Right hindlimb (tissue), 1 donor: Measurements from ENCODE around the gene PSMD8.
A peak's percentile ranks its signal among the peaks of the same experiment; 100 is the strongest.
"Not testable (repeated sequence)": the region's sequence is repeated elsewhere in the genome, so short reads cannot be mapped to it uniquely, and the experiment has no call there.

Experiments
- DNase-seq: peaks from one replicate; pipeline ENCODE4 v3.0.0-alpha.2; 2018

The PSMD8 gene

DNA sequence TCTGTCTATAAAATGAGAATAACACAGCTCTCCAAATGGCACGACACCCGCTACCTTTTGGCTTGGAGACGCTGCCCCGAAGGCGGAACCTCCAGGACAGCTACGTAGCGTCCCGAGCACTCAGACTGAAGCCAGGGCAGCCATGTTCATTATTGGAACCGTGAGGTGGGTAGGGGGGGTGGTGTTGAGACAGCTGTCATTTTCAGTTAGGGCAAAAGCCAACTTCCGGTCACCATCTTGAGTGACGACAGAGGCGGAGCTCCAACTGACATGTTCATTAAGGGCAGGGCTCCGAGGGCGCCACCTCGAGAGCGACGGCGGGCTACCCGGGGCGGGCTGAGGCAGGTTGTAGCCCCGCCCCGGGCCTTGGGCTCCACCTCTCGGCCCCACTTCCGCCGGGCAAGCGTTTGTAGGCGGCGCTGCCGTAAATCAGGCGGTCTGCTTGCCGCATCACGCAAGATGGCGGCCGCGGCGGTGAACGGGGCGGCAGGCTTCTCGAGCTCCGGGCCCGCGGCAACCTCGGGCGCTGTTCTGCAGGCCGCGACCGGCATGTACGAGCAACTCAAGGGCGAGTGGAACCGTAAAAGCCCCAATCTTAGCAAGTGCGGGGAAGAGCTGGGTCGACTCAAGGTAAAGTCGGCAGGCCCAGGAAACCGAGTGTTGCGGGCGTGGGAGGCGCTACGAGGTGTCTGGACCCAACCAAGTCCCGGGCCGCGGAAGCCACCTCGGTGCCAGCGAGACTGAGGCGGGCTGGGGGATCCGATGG is at the start of gene PSMD8:
TSS of gene PSMD8 (plus strand) at position 240 of the 766 bp plus-strand sequence. CDS start at position 271, 31 bp downstream.
- DNase-seq, result peak; percentile 99

DNA sequence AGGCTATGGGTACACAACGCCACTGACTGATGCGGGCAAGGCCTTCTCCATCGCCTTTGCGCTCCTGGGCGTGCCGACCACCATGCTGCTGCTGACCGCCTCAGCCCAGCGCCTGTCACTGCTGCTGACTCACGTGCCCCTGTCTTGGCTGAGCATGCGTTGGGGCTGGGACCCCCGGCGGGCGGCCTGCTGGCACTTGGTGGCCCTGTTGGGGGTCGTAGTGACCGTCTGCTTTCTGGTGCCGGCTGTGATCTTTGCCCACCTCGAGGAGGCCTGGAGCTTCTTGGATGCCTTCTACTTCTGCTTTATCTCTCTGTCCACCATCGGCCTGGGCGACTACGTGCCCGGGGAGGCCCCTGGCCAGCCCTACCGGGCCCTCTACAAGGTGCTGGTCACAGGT is 47.8 kb upstream of the PSMD8 start:
- no peak for DNase-seq

DNA sequence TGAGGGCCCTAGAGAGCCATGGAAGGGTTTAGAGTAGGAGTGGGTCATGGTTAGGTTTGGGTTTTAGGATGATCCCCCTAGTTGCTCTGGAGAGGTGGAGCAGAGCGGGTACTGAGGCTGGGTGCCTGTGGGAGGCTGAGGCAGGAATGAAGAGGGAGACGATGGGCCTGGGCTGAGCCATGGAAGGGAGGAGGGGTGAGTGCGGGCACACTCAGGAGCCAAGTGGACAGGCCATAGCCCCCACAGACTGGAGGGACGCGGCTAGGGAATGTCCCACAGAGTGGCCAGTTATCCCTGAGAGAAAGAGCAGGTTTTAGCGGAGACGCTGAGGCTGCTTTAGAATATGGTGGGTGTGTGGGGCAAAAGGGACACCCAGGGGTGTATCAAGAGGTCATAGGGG is 44.7 kb upstream of the PSMD8 start:
- DNase-seq, result no peak

DNA sequence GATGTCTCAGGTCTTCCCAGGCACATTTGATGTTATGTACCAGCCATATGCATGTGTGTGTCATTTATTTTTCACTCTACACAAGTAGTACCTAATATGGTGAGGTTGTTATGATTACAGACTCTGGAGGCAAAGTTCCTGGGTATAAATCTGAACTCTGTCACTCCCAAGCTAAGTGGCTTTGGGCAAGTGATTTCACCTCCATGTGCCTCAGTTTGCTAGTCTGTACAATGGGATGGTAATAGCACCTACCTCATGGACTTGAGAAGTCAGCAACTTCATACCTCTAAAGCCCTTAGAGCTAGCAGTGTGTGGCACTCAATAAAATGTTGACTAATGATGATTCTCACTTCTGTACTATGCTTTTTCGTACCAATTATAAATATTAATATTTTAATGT is 42.6 kb upstream of the PSMD8 start:
- no peak for DNase-seq

- DNase-seq, result no peak
These were observed 41.1 kb upstream of the PSMD8 start for GRCh38 chr19:38333245-38333644.

GRCh38 chr19:38335949-38336637 is 38.3 kb upstream of the PSMD8 start:
- peak; percentile 97 for DNase-seq

- DNase-seq, result peak; percentile 93
These were observed 37.6 kb upstream of the PSMD8 start for GRCh38 chr19:38336638-38337359.

DNA sequence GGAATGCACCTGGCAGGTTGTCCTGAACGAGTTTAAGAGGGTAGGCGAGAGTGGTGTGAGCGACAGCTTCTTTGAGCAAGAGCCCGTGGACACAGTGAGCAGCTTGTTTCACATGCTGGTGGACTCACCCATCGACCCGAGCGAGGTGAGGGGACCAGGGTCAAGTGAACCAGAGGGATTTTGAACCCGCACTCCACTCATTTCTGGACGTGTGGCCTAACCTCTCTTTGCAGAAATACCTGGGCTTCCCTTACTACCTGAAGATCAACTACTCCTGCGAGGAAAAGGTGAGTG is 37.1 kb upstream of the PSMD8 start:
- no peak for DNase-seq

DNA sequence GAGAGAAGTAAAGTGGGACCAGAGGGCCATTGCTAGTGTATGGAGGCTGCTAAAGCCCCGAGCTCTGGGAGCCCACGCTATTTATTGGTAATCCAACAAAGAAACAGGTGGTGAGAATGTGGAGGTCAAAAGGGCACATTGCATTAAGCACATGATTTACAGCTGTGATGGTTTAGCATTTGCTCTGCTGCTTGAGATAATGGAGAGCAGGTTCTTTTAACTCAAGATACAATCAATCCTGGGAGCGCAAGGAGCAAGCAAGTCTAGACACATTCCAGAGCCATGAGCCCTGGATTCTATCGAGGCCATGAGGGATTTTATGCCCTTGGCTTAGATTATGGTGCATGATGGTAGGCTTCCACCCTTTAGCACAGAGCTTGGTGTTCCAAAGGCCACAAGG is 35.4 kb upstream of the PSMD8 start:
- DNase-seq, result not testable (repeated sequence)

DNA sequence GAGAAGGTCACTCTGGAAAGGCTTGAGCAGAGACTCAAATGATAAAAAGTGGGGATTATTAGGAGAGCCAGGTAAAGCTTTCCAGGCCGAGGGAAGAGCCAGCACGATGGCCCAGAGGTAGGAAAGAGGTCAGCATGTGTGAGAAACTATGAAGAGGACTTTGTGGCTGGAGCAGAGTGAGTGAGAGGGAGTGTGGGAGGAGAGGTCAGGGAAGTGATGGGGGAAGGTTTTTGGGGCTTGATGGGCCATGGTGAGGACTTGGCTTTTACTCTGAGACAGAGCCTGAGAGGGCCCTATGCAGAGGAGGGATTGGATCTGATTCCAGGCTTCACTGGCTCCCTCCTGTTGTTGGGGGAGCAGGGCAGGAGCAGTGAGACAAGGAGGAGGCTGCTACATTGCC is 33.4 kb upstream of the PSMD8 start:
- no peak for DNase-seq

GRCh38 chr19:38346837-38347236 is 27.5 kb upstream of the PSMD8 start:
- DNase-seq, result no peak

GRCh38 chr19:38350883-38351282 is 23.5 kb upstream of the PSMD8 start:
- DNase-seq, result no peak

GRCh38 chr19:38351865-38352395 is 22.4 kb upstream of the PSMD8 start:
- DNase-seq, result no peak

DNA sequence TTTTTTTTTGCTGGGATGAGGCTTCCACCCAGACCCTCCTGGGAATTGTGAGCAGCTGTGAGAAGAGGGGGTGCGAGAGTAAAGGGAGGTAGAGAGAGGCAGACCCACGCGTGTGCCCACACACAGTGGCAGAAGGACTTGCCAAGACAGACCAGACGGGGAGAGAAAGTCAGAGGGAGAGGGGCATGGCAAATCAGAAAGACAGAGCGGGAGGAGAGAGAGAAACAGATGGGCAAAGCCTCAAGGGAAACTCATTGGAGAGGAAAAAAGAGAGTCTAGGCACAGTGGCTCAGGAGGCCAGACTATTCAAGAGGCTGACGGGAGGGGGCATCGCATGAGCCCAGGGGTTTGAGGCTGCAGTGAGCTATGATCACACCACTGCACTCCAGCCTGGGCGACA is 21.8 kb upstream of the PSMD8 start:
- DNase-seq, result no peak

GRCh38 chr19:38355728-38356725 is 18.3 kb upstream of the PSMD8 start:
- DNase-seq, result no peak

GRCh38 chr19:38358071-38358470 is 16.3 kb upstream of the PSMD8 start:
- DNase-seq, result no peak

DNA sequence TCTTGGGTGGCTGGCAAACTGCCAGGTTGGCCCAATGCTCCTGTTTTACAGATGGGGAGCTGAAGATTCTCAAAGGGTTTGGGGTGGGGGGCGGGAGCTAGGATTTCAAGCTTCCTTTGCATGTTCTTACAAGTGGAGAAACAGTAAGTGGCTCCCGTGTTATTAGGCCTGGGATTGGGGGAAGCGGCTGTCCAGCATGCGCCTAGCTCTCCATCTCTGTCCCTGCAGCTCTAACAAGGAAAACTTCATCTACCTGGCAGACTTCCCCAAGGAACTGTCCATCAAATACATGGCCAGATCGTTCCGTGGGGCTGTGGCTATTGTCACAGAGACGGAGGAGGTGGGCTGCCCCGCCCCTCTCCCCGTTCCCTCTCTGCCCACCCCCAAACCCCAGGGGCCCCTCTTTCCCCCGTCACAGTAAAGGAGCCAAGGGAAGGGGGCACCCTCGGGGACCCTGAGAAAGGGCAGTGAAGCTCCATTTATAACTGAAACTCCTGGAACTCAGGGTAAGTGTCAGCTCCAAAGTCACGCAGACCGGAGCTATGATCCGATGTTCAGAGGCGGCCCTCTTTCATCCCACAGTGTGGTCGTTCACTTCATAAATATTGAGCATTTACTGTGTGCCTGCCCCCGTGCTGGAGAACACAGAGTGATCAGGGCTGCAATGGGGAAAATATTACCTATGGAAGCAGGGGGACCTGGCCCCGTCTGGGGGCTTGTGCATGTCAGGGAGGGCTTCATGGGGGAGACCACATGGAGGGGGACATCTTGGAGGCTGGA is 14.9 kb upstream of the PSMD8 start:
- no peak for DNase-seq

DNA sequence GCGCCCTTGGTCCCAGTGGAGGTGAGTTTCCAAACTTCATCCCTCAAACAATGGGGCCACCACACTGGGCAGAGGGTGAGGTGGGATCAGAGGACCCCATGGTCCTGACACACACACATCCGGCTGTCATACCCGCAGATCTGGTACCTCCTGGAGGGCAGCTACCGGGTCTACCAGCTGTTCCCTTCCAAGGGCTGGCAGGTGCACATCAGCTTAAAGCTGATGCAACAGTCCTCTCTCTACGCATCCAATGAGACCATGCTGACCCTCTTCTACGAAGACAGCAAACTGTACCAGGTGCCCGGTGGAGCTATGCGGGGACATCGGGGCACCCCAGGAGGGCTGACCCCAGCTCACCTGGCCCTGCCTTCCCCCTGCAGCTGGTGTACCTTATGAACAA is 14.0 kb upstream of the PSMD8 start:
- no peak for DNase-seq

DNA sequence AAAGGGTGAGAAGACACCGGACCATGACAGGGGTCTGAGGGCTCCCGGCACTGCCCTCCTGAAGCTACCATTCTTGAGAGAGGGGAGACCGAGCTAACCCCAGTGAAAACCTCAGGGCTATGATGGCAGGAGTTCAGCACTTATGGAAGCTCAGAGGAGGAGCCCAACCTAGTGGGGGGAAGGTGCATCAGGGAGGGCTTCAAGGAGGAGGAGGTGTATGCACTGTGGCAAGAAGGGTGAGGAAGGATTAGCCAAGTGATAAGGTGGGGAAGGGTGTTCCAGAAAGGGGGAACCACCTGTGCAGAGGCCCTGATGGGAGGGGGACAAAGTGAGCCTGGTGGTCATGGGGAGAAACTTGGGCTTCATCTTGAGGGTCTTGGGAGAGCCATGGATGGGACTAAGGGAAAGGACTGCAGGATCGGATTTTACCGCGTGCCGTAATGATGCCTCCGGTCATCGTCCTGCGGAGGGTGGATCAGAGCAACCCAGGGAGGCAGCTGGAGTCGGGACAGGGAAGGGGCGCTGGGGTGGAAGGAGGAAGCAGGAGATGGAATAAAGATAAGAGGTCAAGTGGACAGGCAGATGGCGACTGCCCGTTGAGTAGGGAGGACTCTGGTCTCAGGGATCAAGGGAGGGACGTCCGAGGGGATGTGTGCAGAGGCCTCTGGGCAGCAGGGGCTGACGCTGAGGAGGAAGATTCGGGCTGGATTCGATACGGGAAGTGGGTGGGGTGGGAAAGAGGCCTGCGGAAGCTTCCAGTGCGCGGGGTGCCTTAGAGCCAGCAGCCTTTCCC is 13.3 kb upstream of the PSMD8 start:
- DNase-seq, result no peak

GRCh38 chr19:38361633-38362075 is 12.7 kb upstream of the PSMD8 start:
- DNase-seq, result peak; percentile 86
